AG09309 (cell line): ENCODE measurements around the gene PEMT.

Source experiments
- DNase-seq: peaks from one replicate; pipeline ENCODE4 v3.0.0-alpha.2; 2010; ENCODE audit warnings: low read depth
- H3K4me3 ChIP-seq: 2 replicates; pipeline ENCODE4 v1.5.1; 2011; ENCODE audit warnings: mild to moderate bottlenecking, low read depth, low read length, moderate library complexity; ENCODE audit not compliant: control insufficient read depth
- TF ChIP-seq, protein P1 (sequence below): IDR thresholded peaks from 2 replicates; pipeline ENCODE4 v1.5.1; 2011; ENCODE audit warnings: mild to moderate bottlenecking, low read depth, low read length, inconsistent platforms; ENCODE audit not compliant: insufficient read depth, control insufficient read depth; ENCODE audit errors: missing control alignments

Gene PEMT

GRCh38 chr17:17587614-17588337, 3.7 kb downstream of the PEMT start:
- TF ChIP-seq, protein P1, sequence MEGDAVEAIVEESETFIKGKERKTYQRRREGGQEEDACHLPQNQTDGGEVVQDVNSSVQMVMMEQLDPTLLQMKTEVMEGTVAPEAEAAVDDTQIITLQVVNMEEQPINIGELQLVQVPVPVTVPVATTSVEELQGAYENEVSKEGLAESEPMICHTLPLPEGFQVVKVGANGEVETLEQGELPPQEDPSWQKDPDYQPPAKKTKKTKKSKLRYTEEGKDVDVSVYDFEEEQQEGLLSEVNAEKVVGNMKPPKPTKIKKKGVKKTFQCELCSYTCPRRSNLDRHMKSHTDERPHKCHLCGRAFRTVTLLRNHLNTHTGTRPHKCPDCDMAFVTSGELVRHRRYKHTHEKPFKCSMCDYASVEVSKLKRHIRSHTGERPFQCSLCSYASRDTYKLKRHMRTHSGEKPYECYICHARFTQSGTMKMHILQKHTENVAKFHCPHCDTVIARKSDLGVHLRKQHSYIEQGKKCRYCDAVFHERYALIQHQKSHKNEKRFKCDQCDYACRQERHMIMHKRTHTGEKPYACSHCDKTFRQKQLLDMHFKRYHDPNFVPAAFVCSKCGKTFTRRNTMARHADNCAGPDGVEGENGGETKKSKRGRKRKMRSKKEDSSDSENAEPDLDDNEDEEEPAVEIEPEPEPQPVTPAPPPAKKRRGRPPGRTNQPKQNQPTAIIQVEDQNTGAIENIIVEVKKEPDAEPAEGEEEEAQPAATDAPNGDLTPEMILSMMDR: no peak
- no peak for DNase-seq

GRCh38 chr17:17582372-17582771, 9.1 kb downstream of the PEMT start:
- no peak for DNase-seq
- TF ChIP-seq, protein P1: no peak
- no peak overlapping the region for H3K4me3 ChIP-seq

More at GRCh38 chr17:17587614-17588337, 3.7 kb downstream of the PEMT start:
- H3K4me3 ChIP-seq: no peak overlapping the region

- TF ChIP-seq, protein P1: no peak
- no peak overlapping the region for H3K4me3 ChIP-seq
- no peak for DNase-seq
Measured at GRCh38 chr17:17581509-17581908, 10.0 kb downstream of the PEMT start.

GRCh38 chr17:17580662-17581470, 10.6 kb downstream of the PEMT start:
- no peak overlapping the region for H3K4me3 ChIP-seq
- DNase-seq: no peak
- TF ChIP-seq, protein P1: no peak

DNA sequence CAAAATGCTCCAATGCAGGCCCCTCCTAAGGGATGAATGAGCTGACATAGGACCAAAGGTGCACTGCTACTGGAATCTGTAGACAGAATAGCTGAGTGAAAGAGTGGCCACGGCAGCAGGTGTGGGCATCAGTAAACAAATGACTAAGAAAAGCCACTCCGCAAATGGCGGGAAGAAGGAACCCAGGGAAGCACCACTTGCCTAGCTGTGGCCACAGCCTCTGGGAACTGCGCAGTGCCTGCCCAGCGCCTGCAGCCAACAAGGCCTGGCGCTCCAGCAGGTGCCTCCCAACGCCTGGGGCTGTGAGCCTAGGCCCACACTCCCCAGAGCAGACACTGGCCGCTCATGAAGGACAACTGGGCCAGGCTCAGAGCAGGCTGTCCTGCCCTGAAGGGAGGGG, 11.8 kb downstream of the PEMT start:
- no peak for DNase-seq
- TF ChIP-seq, protein P1: no peak

GRCh38 chr17:17577373-17577772, 14.1 kb downstream of the PEMT start:
- no peak overlapping the region for H3K4me3 ChIP-seq
- TF ChIP-seq, protein P1: no peak
- no peak for DNase-seq

More for the DNA sequence above, 11.8 kb downstream of the PEMT start:
- H3K4me3 ChIP-seq: no peak overlapping the region
